Activated B cell treated with CpG ODN at 0.5 μM for 24 hours (primary cell): ENCODE data around the gene OSBPL10. TPM values are rescaled to one million over a fixed set of nuclear protein-coding genes. Genes with fewer than 3 reads are reported as not detected.
"Not testable (repeated sequence)": the region's sequence is repeated elsewhere in the genome, so short reads cannot be mapped to it uniquely, and the experiment has no call there.

Experiments used
- ATAC-seq: fragments of 200-7000 bp; cut with Tn5 transposase; one replicate; pipeline ENCODE4 v1.10.0; 2021; ENCODE audit warnings: low read depth, mild to moderate bottlenecking, moderate library complexity
- CTCF ChIA-PET: fragments of 350-600 bp; sonication (Branson Sonifier 250); formaldehyde crosslinking; loops from one replicate; lab custom pipeline; 2021; ENCODE audit warnings: antibody characterized with exemption; lab: Charles Lee
- POLR2A ChIA-PET: fragments of 350-600 bp; sonication (Branson Sonifier 250); formaldehyde crosslinking; loops from one replicate; lab custom pipeline; 2021; ENCODE audit warnings: antibody characterized with exemption; lab: Charles Lee
- DNase-seq: peaks from one replicate; pipeline ENCODE4 v3.0.0; 2022
- H3K27ac Mint-ChIP-seq: one replicate; pipeline ENCODE4 v1.8.0; 2020; ENCODE audit warnings: mixed read lengths
- H3K27me3 Mint-ChIP-seq: one replicate; pipeline ENCODE4 v1.8.0; 2021; ENCODE audit warnings: mixed read lengths
- H3K36me3 Mint-ChIP-seq: one replicate; pipeline ENCODE4 v1.8.0; 2021; ENCODE audit warnings: low read depth, mixed read lengths
- H3K4me1 Mint-ChIP-seq: one replicate; pipeline ENCODE4 v1.8.0; 2021; ENCODE audit warnings: mixed read lengths
- H3K4me3 Mint-ChIP-seq: one replicate; pipeline ENCODE4 v1.8.0; 2020; ENCODE audit warnings: mild to moderate bottlenecking, mixed read lengths
- H3K9me3 Mint-ChIP-seq: one replicate; pipeline ENCODE4 v1.8.0; 2020; ENCODE audit warnings: mixed read lengths
- intact Hi-C: fragments of 100-400 bp; cut with micrococcal nuclease; formaldehyde crosslinking; loops from one replicate; pipeline ENCODE4 v1.15.1; 2024
- total RNA-seq: library from RNA; stranded (reverse); gene quantifications from 2 replicates; pipeline ENCODE4 v1.2.3, GENCODE V29; 2022
- TF ChIP-seq, protein P1 (sequence below): fragments of 200-600 bp; IDR thresholded peaks from one replicate; pipeline ENCODE4 v1.8.0; 2022; ENCODE audit warnings: antibody characterized with exemption, mild to moderate bottlenecking

OSBPL10 gene
- total RNA-seq, 1 donor from 2014 or later = 137 TPM

- DNase-seq (no peak), ATAC-seq (no peak)
- H3K27ac Mint-ChIP-seq = peak overlapping the region; percentile 1
- ChIA-PET POLR2A (interaction anchor here (0.5 to 1.0 kb wide), 3 partner anchors 72 to 126 kb away, joined by 3 to 12 read pairs (median 3); no protein-coding TSS in a partner anchor), CTCF (no interaction called here)
- H3K27me3 Mint-ChIP-seq = no peaks in the 10 kb centered on the region
- no peaks in the 10 kb centered on the region for H3K9me3 Mint-ChIP-seq
- TF ChIP-seq, protein P1, sequence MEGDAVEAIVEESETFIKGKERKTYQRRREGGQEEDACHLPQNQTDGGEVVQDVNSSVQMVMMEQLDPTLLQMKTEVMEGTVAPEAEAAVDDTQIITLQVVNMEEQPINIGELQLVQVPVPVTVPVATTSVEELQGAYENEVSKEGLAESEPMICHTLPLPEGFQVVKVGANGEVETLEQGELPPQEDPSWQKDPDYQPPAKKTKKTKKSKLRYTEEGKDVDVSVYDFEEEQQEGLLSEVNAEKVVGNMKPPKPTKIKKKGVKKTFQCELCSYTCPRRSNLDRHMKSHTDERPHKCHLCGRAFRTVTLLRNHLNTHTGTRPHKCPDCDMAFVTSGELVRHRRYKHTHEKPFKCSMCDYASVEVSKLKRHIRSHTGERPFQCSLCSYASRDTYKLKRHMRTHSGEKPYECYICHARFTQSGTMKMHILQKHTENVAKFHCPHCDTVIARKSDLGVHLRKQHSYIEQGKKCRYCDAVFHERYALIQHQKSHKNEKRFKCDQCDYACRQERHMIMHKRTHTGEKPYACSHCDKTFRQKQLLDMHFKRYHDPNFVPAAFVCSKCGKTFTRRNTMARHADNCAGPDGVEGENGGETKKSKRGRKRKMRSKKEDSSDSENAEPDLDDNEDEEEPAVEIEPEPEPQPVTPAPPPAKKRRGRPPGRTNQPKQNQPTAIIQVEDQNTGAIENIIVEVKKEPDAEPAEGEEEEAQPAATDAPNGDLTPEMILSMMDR = no peak
- intact Hi-C loops = loop anchor here (2.0 kb wide), 1 partner anchor 15 kb away; no protein-coding TSS in a partner anchor
- H3K4me1 Mint-ChIP-seq = peaks cover 34% of the 10 kb centered on the region
- peaks cover 70% of the 10 kb centered on the region for H3K36me3 Mint-ChIP-seq
- no peak overlapping the region for H3K4me3 Mint-ChIP-seq
Observed at GRCh38 chr3:31873254-31873820, 107.7 kb downstream of the OSBPL10 start.

- TF ChIP-seq, protein P1 = no peak
- Mint-ChIP-seq H3K27me3 (no peaks in the 10 kb centered on the region), H3K4me1 (peaks cover 34% of the 10 kb centered on the region), H3K4me3 (no peak overlapping the region), H3K27ac (peak overlapping the region; percentile 36), H3K36me3 (peaks cover 70% of the 10 kb centered on the region), H3K9me3 (no peaks in the 10 kb centered on the region)
- ChIA-PET CTCF (no interaction called here), POLR2A (interaction anchor here (0.7 to 1.5 kb wide), 2 partner anchors 89 to 113 kb away, joined by 3 to 4 read pairs; no protein-coding TSS in a partner anchor)
- DNase-seq (no peak), ATAC-seq (no peak)
- intact Hi-C loops = loop anchor here (2.0 kb wide), 1 partner anchor 13 kb away; no protein-coding TSS in a partner anchor
Observed at GRCh38 chr3:31871939-31872507, 109.0 kb downstream of the OSBPL10 start.

- POLR2A ChIA-PET, CTCF ChIA-PET: not testable (repeated sequence)
Observed at GRCh38 chr3:31870111-31870510, 111.0 kb downstream of the OSBPL10 start.

DNA sequence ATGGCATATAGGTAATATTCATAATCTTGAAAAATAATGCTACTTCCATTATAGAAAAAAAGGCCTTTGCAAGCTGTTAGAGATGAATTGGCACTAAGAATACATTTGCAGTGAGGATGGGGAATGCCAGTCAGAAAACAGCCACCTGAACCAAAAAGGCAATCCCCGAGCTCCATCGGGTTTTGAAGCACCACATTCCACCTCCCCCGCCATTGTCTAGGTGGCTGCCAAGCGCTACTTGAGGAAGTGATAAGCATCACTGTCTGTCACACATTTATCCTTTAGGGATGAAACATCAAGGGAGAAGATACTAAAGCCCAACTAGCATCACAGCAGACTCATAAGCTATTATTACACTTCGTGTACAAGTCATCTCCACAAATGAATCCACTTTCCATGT is 112.8 kb downstream of the OSBPL10 start:
- H3K4me3 Mint-ChIP-seq = no peak overlapping the region
- intact Hi-C loops = no loop called here
- H3K4me1 Mint-ChIP-seq = peaks cover 30% of the 10 kb centered on the region
- peaks cover 73% of the 10 kb centered on the region for H3K36me3 Mint-ChIP-seq
- ChIA-PET CTCF (no interaction called here), POLR2A (interaction anchor here (1.5 kb wide), 1 partner anchor 23 kb away, joined by 3 read pairs; no protein-coding TSS in a partner anchor)
- DNase-seq (no peak), ATAC-seq (no peak)
- TF ChIP-seq, protein P1 = no peak
- no peaks in the 10 kb centered on the region for H3K9me3 Mint-ChIP-seq
- peak overlapping the region; percentile 37 for H3K27ac Mint-ChIP-seq
- H3K27me3 Mint-ChIP-seq = no peaks in the 10 kb centered on the region

More at GRCh38 chr3:31870111-31870510, 111.0 kb downstream of the OSBPL10 start:
- H3K27ac Mint-ChIP-seq, intact Hi-C loops, DNase-seq, H3K27me3 Mint-ChIP-seq, ATAC-seq, H3K4me3 Mint-ChIP-seq, H3K9me3 Mint-ChIP-seq: not testable (repeated sequence)
- Mint-ChIP-seq H3K4me1 (peaks cover 27% of the 10 kb centered on the region), H3K36me3 (peaks cover 74% of the 10 kb centered on the region)

DNA sequence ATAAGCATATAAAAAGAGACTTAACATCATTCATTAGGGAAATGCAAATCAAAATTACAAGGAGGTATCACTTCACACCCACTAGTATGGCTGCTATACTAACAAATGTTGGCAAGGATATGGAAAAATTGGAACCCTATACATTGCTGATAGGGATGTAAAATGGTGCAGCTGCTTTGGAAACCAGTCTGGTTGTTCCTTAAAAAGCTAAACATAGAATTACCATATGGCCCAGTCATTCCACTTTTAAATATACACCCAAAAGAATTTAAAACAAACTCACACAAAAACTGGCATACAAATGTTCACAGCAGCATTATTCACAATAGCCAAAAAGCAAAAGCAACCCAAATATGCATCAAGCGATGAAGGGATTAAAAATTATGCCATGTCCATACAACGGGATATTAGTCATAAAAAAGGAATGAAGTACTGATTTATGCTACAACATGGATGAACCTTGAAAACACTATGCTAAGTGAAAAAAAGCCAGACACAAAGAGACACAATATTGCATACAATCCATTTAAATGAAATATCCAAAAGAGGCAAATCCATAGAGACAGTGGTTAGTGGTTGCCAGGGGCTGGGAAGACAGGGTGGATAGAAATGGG is 118.3 kb downstream of the OSBPL10 start:
- ATAC-seq = no peak
- H3K4me1 Mint-ChIP-seq = peaks cover 63% of the 10 kb centered on the region
- ChIA-PET POLR2A (no interaction called here), CTCF (interaction anchor here (0.9 kb wide), 1 partner anchor 20 kb away, joined by 3 read pairs; no protein-coding TSS in a partner anchor)
- H3K36me3 Mint-ChIP-seq = peaks cover 67% of the 10 kb centered on the region
- H3K27me3 Mint-ChIP-seq = no peaks in the 10 kb centered on the region
- no peak for DNase-seq
- no peaks in the 10 kb centered on the region for H3K9me3 Mint-ChIP-seq
- peak overlapping the region; percentile 32 for H3K27ac Mint-ChIP-seq
- no peak overlapping the region for H3K4me3 Mint-ChIP-seq
- TF ChIP-seq, protein P1 = no peak
- intact Hi-C loops = loop anchor here (5.0 kb wide), 1 partner anchor 45 kb away; no protein-coding TSS in a partner anchor
